Measurements from ENCODE around the gene HIP1R.

The HIP1R gene

GRCh38 chr12:122882908-122883558 is 47.8 kb downstream of the HIP1R start:
- TF ChIP-seq CTCF (IDR thresholded peaks at IDR 0.05): no peak

- TF ChIP-seq CTCF (IDR thresholded peaks at IDR 0.05): no peak
These were observed 49.0 kb downstream of the HIP1R start for GRCh38 chr12:122884091-122884826.

- no peak for TF ChIP-seq CTCF (IDR thresholded peaks at IDR 0.05)
These were observed 49.6 kb downstream of the HIP1R start for GRCh38 chr12:122884860-122885259.

- no peak for TF ChIP-seq CTCF (IDR thresholded peaks at IDR 0.05)
These were observed 50.9 kb downstream of the HIP1R start for GRCh38 chr12:122886161-122886560.

GRCh38 chr12:122886851-122887818 is 51.9 kb downstream of the HIP1R start:
- no peak for TF ChIP-seq CTCF (IDR thresholded peaks at IDR 0.05)

GRCh38 chr12:122887819-122888212 is 52.6 kb downstream of the HIP1R start:
- TF ChIP-seq CTCF (IDR thresholded peaks at IDR 0.05): no peak

GRCh38 chr12:122888232-122888752 is 53.0 kb downstream of the HIP1R start:
- TF ChIP-seq CTCF (IDR thresholded peaks at IDR 0.05): no peak
